SU-DHL-6 (cell line): Measurements from ENCODE around the gene PNMA1.

Experiments
- H2AFZ ChIP-seq: fragments of 200-600 bp; sonication (generic); 2 replicates; pipeline ENCODE4 v1.6.1; 2014; ENCODE audit warnings: low read depth, mild to moderate bottlenecking, moderate library complexity, mixed read lengths, antibody characterized with exemption, low read length; ENCODE audit not compliant: severe bottlenecking
- H3F3A ChIP-seq: fragments of 200-600 bp; shearing (Covaris generic); 2 replicates; pipeline ENCODE4 v1.6.0; 2016; ENCODE audit warnings: antibody characterized with exemption, mild to moderate bottlenecking; ENCODE audit not compliant: insufficient read depth
- H3K27ac ChIP-seq: fragments of 200-600 bp; sonication (generic); 2 replicates; pipeline ENCODE4 v1.5.1; 2016; ENCODE audit warnings: low read depth, mild to moderate bottlenecking, low read length, moderate library complexity, mixed read lengths
- H3K27me3 ChIP-seq: fragments of 200-600 bp; sonication (generic), shearing (Covaris generic); 2 replicates; pipeline ENCODE4 v1.6.0; 2014; ENCODE audit warnings: mild to moderate bottlenecking, low read length
- H3K36me3 ChIP-seq: fragments of 200-600 bp; sonication (generic); 2 replicates; pipeline ENCODE4 v1.6.1; 2014; ENCODE audit warnings: mild to moderate bottlenecking, low read length, mixed read lengths
- H3K4me2 ChIP-seq: fragments of 300-600, 200-600 bp; shearing (Covaris generic), sonication (generic); 2 replicates; pipeline ENCODE4 v1.6.0; 2014; ENCODE audit warnings: low read length, low read depth, mild to moderate bottlenecking; ENCODE audit not compliant: poor library complexity, severe bottlenecking
- H3K4me3 ChIP-seq: fragments of 200-600 bp; sonication (generic); 2 replicates; pipeline ENCODE4 v1.5.1; 2014; ENCODE audit warnings: antibody characterized with exemption, low read length, mild to moderate bottlenecking, mixed read lengths; ENCODE audit not compliant: insufficient read depth, poor library complexity, severe bottlenecking
- H3K79me2 ChIP-seq: fragments of 200-600 bp; sonication (generic); 2 replicates; pipeline ENCODE4 v1.6.1; 2014; ENCODE audit warnings: mild to moderate bottlenecking, low read length, moderate library complexity; ENCODE audit not compliant: insufficient read depth
- H3K9ac ChIP-seq: fragments of 200-600 bp; sonication (generic); 2 replicates; pipeline ENCODE4 v1.7.0; 2014; ENCODE audit warnings: mild to moderate bottlenecking, low read length
- H3K9me2 ChIP-seq: fragments of 200-600 bp; sonication (generic); replicated peaks from 2 replicates; pipeline ENCODE4 v1.6.1; 2014; ENCODE audit warnings: low read length; ENCODE audit not compliant: insufficient read depth
- H3K9me3 ChIP-seq: fragments of 200-600 bp; sonication (generic); 2 replicates; pipeline ENCODE4 v1.6.1; 2014; ENCODE audit warnings: low read length, mixed read lengths; ENCODE audit not compliant: insufficient read depth
- H4K20me1 ChIP-seq: fragments of 200-600 bp; sonication (generic); 2 replicates; pipeline ENCODE4 v1.6.1; 2014; ENCODE audit warnings: low read depth, mild to moderate bottlenecking, antibody characterized with exemption, low read length, moderate library complexity, mixed read lengths
- EZH2phosphoT487 ChIP-seq: fragments of 200-600 bp; sonication (generic), shearing (Covaris generic); conservative IDR thresholded peaks from 2 replicates; pipeline ENCODE4 v1.6.1; 2018; ENCODE audit warnings: mild to moderate bottlenecking, antibody characterized with exemption, low read length, moderate library complexity, mixed read lengths
- TF ChIP-seq, protein P1 (sequence below): fragments of 200-600 bp; sonication (generic); IDR thresholded peaks from one replicate; pipeline ENCODE4 v1.5.1; 2017; ENCODE audit warnings: antibody characterized with exemption, mild to moderate bottlenecking, low read length, moderate library complexity; ENCODE audit not compliant: insufficient read depth, poor library complexity, severe bottlenecking

PNMA1 gene

DNA sequence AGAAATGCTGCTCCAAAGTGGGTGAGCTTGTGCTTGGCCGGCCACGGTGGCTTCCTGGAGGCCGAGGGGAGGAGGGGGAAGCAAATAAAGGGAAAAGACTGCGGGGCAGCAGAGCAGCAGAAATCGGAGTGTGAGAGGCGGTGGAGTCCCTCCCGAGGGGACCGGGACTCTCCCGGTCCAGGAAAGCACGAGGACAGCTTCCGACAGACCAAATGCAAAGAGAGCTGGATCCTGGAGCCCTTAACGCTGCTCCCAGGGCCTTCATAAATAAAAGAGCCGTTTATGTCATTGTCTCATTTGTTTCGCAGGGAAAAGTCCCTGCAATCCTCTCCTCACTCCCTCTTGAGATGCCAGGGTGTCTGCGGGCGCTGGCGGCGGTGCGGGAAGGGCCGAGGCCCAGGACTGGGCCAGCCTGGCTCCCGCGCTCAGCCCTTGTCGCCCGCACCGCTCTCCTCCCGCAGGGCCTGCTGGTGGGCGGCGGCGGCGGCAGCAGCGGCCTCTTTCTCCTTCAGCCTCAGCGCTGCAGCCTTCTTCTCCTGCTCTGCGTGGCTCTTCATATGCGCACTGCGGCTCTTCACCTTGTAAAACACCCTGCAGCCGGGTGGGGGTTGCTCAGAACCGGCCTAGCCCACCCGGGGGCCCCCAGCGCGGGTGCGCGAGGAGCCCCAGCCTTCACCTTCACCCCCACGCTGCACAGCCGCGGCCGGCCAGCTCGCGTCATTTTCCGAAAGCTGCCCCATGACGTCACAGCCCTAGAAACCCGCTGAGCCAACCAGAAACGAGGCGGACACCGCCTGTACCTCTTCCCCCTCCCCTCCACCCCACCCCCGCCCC, 4.5 kb upstream of the PNMA1 start:
- Histone ChIP-seq H4K20me1 (0 out of 2 replicates have a peak, but pooled peaks cover 7% of the 10 kb centered on the region), H3K9me2 (no peaks in the 10 kb centered on the region), H3K27me3 (no peaks in the 10 kb centered on the region), H3K9me3 (no peaks in the 10 kb centered on the region), H3K4me2 (no peak overlapping the region), H3F3A (peaks cover 33% of the 10 kb centered on the region), H3K9ac (no peak overlapping the region), H2AFZ (no peak overlapping the region), H3K4me3 (no peak overlapping the region), H3K36me3 (peaks cover 24% of the 10 kb centered on the region), H3K27ac (no peak overlapping the region), H3K79me2 (no peaks in the 10 kb centered on the region)
- no peak for TF ChIP-seq EZH2phosphoT487
- TF ChIP-seq, protein P1, sequence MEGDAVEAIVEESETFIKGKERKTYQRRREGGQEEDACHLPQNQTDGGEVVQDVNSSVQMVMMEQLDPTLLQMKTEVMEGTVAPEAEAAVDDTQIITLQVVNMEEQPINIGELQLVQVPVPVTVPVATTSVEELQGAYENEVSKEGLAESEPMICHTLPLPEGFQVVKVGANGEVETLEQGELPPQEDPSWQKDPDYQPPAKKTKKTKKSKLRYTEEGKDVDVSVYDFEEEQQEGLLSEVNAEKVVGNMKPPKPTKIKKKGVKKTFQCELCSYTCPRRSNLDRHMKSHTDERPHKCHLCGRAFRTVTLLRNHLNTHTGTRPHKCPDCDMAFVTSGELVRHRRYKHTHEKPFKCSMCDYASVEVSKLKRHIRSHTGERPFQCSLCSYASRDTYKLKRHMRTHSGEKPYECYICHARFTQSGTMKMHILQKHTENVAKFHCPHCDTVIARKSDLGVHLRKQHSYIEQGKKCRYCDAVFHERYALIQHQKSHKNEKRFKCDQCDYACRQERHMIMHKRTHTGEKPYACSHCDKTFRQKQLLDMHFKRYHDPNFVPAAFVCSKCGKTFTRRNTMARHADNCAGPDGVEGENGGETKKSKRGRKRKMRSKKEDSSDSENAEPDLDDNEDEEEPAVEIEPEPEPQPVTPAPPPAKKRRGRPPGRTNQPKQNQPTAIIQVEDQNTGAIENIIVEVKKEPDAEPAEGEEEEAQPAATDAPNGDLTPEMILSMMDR: no peak

DNA sequence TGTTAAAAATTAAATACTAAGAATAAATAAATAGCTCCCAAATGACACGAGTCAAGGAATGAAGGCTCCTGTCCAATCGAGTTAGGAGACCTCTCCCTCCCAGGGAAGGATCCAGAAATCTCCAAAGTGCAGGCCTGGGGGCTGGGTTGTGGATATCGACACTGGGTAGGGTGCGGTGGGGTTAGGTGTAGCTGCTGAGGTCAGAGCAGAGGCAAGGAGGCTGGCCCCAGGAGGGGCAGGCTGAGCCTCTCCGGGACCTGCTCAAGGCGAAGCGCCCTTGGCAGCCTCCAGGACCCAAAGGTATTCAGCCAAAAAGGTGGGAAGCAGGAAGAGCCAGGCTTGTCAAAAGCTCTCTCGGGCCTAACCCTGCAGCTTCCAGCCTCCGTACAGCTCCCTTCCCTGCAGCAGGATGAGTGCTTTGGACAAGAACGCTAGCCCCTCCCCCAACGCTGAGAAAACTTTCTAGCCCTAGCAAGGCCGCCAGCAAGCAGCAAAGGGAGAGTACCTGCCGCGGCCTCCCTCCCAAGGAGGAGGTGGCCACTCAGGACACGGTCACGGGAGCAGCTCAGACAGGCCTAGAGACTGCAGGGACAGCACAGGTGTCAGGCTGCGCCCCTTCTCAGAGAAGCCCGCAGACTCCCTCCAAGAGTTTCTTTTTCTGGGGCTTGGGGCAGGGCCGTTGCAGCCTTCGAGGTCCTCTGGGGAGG, 3.7 kb upstream of the PNMA1 start:
- H3K27ac ChIP-seq: no peak overlapping the region
- H3K9me3 ChIP-seq: no peaks in the 10 kb centered on the region
- H3K9ac ChIP-seq: no peak overlapping the region
- peaks cover 33% of the 10 kb centered on the region for H3F3A ChIP-seq
- 0 out of 2 replicates have a peak, but pooled peaks cover 7% of the 10 kb centered on the region for H4K20me1 ChIP-seq
- no peaks in the 10 kb centered on the region for H3K79me2 ChIP-seq
- TF ChIP-seq EZH2phosphoT487: no peak
- TF ChIP-seq, protein P1: no peak
- no peak overlapping the region for H2AFZ ChIP-seq
- peaks cover 18% of the 10 kb centered on the region for H3K36me3 ChIP-seq
- no peaks in the 10 kb centered on the region for H3K9me2 ChIP-seq
- no peak overlapping the region for H3K4me3 ChIP-seq
- no peak overlapping the region for H3K4me2 ChIP-seq
- H3K27me3 ChIP-seq: no peaks in the 10 kb centered on the region

DNA sequence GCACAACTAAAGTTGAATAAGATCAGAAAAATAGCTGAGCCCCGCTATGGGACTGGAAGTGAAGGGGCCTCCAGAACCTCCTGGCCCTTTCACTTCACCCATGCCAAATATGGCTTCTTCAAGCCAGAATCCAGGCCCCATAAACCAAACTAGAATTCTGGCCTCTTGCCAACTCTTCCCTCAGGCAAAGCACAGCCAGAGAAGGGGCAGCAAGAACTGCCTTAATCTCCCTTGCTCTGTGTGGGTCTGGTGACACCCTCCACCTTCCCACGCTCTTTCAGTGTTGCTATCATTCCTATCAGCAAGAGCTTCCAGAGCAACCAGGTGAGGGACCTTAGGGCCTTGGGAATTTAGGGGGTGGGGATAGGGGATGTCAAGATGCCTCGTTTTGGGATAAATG, 3.1 kb upstream of the PNMA1 start:
- Histone ChIP-seq H3K9me2 (no peaks in the 10 kb centered on the region), H3K36me3 (peaks cover 12% of the 10 kb centered on the region), H4K20me1 (0 out of 2 replicates have a peak, but pooled peaks cover 7% of the 10 kb centered on the region), H3K4me2 (no peak overlapping the region), H2AFZ (no peak overlapping the region), H3F3A (peaks cover 33% of the 10 kb centered on the region), H3K9ac (no peak overlapping the region), H3K27me3 (no peaks in the 10 kb centered on the region), H3K9me3 (no peaks in the 10 kb centered on the region), H3K4me3 (no peak overlapping the region), H3K27ac (no peak overlapping the region), H3K79me2 (no peaks in the 10 kb centered on the region)
- TF ChIP-seq, protein P1: no peak
- TF ChIP-seq EZH2phosphoT487: no peak
